Natural killer cell (primary cell): ENCODE data around the gene MERTK. TPM values are rescaled to one million over a fixed set of nuclear protein-coding genes. Genes with fewer than 3 reads are reported as not detected.

Experiments
- ATAC-seq, 3 donors: fragments of 150-1000 bp in 2 of 3; fragments of 200-7000 bp in 1 of 3; cut with Tn5 transposase; 1 replicate in 1 of 3; 2 replicates in 2 of 3; pipeline ENCODE4 v1.10.0; 2021; ENCODE audit warnings: mild to moderate bottlenecking in 2 of 3, moderate library complexity in 2 of 3
- DNase-seq, 2 donors: peaks; one replicate each; pipeline versions ENCODE4 v3.0.0 to v3.0.0-alpha.2; 2013 to 2021; ENCODE audit warnings: mixed read lengths in 1 of 2
- H3K27ac ChIP-seq: one replicate; pipeline ENCODE4 v1.5.1; 2013; ENCODE audit warnings: mild to moderate bottlenecking, low read length
- H3K27me3 ChIP-seq: one replicate; pipeline ENCODE4 v1.6.1; 2013; ENCODE audit warnings: low read length; ENCODE audit not compliant: control insufficient read depth, insufficient read depth
- H3K36me3 ChIP-seq: one replicate; pipeline ENCODE4 v1.6.1; 2013; ENCODE audit warnings: low read length; ENCODE audit not compliant: control insufficient read depth, insufficient read depth
- H3K4me1 ChIP-seq: one replicate; pipeline ENCODE4 v1.6.1; 2013; ENCODE audit warnings: low read length; ENCODE audit not compliant: control insufficient read depth, insufficient read depth
- H3K4me3 ChIP-seq: one replicate; pipeline ENCODE4 v1.5.1; 2013; ENCODE audit warnings: low read length
- H3K9me3 ChIP-seq: one replicate; pipeline ENCODE4 v1.6.1; 2013; ENCODE audit warnings: low read length; ENCODE audit not compliant: control insufficient read depth, insufficient read depth
- H3K27ac Mint-ChIP-seq, 2 donors: one replicate each; pipeline ENCODE4 v1.8.0; 2022; ENCODE audit warnings: mild to moderate bottlenecking in 2 of 2, mixed read lengths in 2 of 2, moderate library complexity in 1 of 2
- H3K27me3 Mint-ChIP-seq, 2 donors: one replicate each; pipeline ENCODE4 v1.8.0; 2022; ENCODE audit warnings: low read depth in 2 of 2, mixed read lengths in 2 of 2
- H3K36me3 Mint-ChIP-seq: one replicate; pipeline ENCODE4 v1.8.0; 2022; ENCODE audit warnings: mixed read lengths
- H3K4me1 Mint-ChIP-seq, 2 donors: one replicate each; pipeline ENCODE4 v1.8.0; 2022; ENCODE audit warnings: mixed read lengths in 2 of 2
- H3K4me3 Mint-ChIP-seq: one replicate; pipeline ENCODE4 v1.8.0; 2022; ENCODE audit warnings: mild to moderate bottlenecking, moderate library complexity, mixed read lengths
- H3K9me3 Mint-ChIP-seq, 2 donors: one replicate each; pipeline ENCODE4 v1.8.0; 2022; ENCODE audit warnings: mixed read lengths in 2 of 2
- CTCF ChIP-seq: fragments of 200-600 bp; IDR thresholded peaks from one replicate; pipeline ENCODE4 v1.8.0; 2022; ENCODE audit warnings: antibody characterized with exemption
- whole genome bisulfite sequencing: methylation state at CpG from one replicate; pipeline ENCODE4 v1.1.7; 2013; ENCODE audit warnings: missing lambda C conversion rate; ENCODE audit not compliant: insufficient coverage; 5-methylcytosine and 5-hydroxymethylcytosine counted together
- intact Hi-C: fragments of 100-400 bp; cut with micrococcal nuclease; formaldehyde crosslinking; loops from one replicate; pipeline ENCODE4 v1.14.2; 2022
- total RNA-seq, 4 donors: library from RNA; stranded (reverse); fragments of 120-200 nt in 1 of 4; gene quantifications; one replicate each; pipeline versions ENCODE4 v1.2.3 to v1.2.4, GENCODE V29; 2013 to 2022

Gene MERTK
- total RNA-seq, 3 donors from 2014 or later (not counting 1 experiment from before 2014, with no cell fraction given) = 0.38 to 1.2 (median 0.45) TPM

GRCh38 chr2:112005406-112006075 is 107.1 kb downstream of the MERTK start:
- 94% methylated on average over 5 of the region's 5 CpGs for WGBS

DNA sequence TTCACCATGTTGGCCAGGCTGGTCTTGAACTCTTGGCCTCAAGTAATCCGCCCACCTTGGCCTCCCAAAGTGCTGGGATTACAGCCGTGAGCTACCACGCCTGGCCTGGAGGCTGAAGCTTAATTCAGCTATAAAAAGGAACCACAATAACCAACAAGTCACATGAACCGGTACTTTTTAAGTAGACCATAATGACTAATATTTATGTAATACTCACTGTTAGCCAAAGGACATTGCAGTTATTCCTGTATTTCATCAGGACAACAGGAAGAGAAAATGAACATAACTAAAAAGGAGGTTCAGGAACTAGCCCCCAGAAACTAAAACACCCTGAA is 107.6 kb downstream of the MERTK start:
- no peak overlapping the region for H3K4me3 ChIP-seq
- intact Hi-C loops = no loop called here

More at GRCh38 chr2:112005406-112006075, 107.1 kb downstream of the MERTK start:
- Mint-ChIP-seq H3K4me1 (peaks cover 0 to 4% of the 10 kb centered on the region in 2 donors), H3K27ac (no peak overlapping the region), H3K4me3 (no peak overlapping the region), H3K36me3 (no peaks in the 10 kb centered on the region), H3K9me3 (no peaks in the 10 kb centered on the region), H3K27me3 (no peaks in the 10 kb centered on the region)
- Histone ChIP-seq H3K27me3 (no peaks in the 10 kb centered on the region), H3K4me3 (no peak overlapping the region), H3K27ac (no peak overlapping the region), H3K9me3 (no peaks in the 10 kb centered on the region), H3K4me1 (peaks cover 4% of the 10 kb centered on the region), H3K36me3 (no peaks in the 10 kb centered on the region)
- ATAC-seq (no peak), DNase-seq (no peak)
- intact Hi-C loops = no loop called here
- TF ChIP-seq CTCF = no peak

GRCh38 chr2:112007493-112007892 is 109.1 kb downstream of the MERTK start:
- Histone ChIP-seq H3K27me3 (no peaks in the 10 kb centered on the region), H3K4me1 (peaks cover 4% of the 10 kb centered on the region), H3K27ac (no peak overlapping the region), H3K36me3 (no peaks in the 10 kb centered on the region), H3K4me3 (no peak overlapping the region), H3K9me3 (no peaks in the 10 kb centered on the region)
- peaks cover 0 to 4% of the 10 kb centered on the region in 2 donors for H3K4me1 Mint-ChIP-seq
- no peaks in the 10 kb centered on the region for H3K27me3 Mint-ChIP-seq
- H3K9me3 Mint-ChIP-seq = no peaks in the 10 kb centered on the region
- no peak overlapping the region for H3K27ac Mint-ChIP-seq
- no peaks in the 10 kb centered on the region for H3K36me3 Mint-ChIP-seq
- TF ChIP-seq CTCF = no peak
- no peak overlapping the region for H3K4me3 Mint-ChIP-seq
- intact Hi-C loops = no loop called here
- 100% methylated on average over 1 of the region's 2 CpGs for WGBS
- ATAC-seq (no peak), DNase-seq (no peak)

More for the DNA sequence above, 107.6 kb downstream of the MERTK start:
- ATAC-seq (no peak), DNase-seq (no peak)
- peaks cover 0 to 4% of the 10 kb centered on the region in 2 donors for H3K4me1 Mint-ChIP-seq
- no peak for TF ChIP-seq CTCF
- H3K4me3 Mint-ChIP-seq = no peak overlapping the region
- H3K9me3 Mint-ChIP-seq = no peaks in the 10 kb centered on the region
- no peaks in the 10 kb centered on the region for H3K36me3 Mint-ChIP-seq
- no peak overlapping the region for H3K27ac Mint-ChIP-seq
- H3K27me3 Mint-ChIP-seq = no peaks in the 10 kb centered on the region
- Histone ChIP-seq H3K27me3 (no peaks in the 10 kb centered on the region), H3K9me3 (no peaks in the 10 kb centered on the region), H3K4me1 (peaks cover 4% of the 10 kb centered on the region), H3K36me3 (no peaks in the 10 kb centered on the region), H3K27ac (no peak overlapping the region)
- WGBS = 83% methylated on average over 2 of the region's 4 CpGs
